Fibroblast of lung (primary cell): Measurements from ENCODE around the gene SGTA.

ENCODE experiments used
- CTCF ChIP-seq, 2 donors: IDR thresholded peaks in 1 of 2; conservative IDR thresholded peaks in 1 of 2; 1 replicate in 1 of 2; 2 replicates in 1 of 2; pipeline ENCODE4 v1.5.1; 2011 to 2012; ENCODE audit warnings: low read length in 2 of 2, control low read depth in 1 of 2, inconsistent platforms in 1 of 2, low read depth in 1 of 2, mild to moderate bottlenecking in 1 of 2
- EZH2 ChIP-seq: IDR thresholded peaks from 2 replicates; pipeline ENCODE4 v1.5.1; 2012; ENCODE audit warnings: low read length, control low read depth, mild to moderate bottlenecking; ENCODE audit errors: missing control alignments

- TF ChIP-seq CTCF (conservative IDR thresholded peaks at IDR 0.05 in 1 of 2, IDR thresholded peaks at IDR 0.05 in 1 of 2; ENCODE audit: low read depth in 1 of 2, low read length in 2 of 2) (no peak), EZH2 (no peak)
These were observed 17.7 kb downstream of the SGTA start for GRCh38 chr19:2765376-2765775.
